Measurements from ENCODE around the gene IL17RE. TPM values are rescaled to one million over a fixed set of nuclear protein-coding genes. Genes with fewer than 3 reads are reported as not detected.

Gene IL17RE
- total RNA-seq, 1 experiment from 2014 or later = 77.3 TPM

DNA sequence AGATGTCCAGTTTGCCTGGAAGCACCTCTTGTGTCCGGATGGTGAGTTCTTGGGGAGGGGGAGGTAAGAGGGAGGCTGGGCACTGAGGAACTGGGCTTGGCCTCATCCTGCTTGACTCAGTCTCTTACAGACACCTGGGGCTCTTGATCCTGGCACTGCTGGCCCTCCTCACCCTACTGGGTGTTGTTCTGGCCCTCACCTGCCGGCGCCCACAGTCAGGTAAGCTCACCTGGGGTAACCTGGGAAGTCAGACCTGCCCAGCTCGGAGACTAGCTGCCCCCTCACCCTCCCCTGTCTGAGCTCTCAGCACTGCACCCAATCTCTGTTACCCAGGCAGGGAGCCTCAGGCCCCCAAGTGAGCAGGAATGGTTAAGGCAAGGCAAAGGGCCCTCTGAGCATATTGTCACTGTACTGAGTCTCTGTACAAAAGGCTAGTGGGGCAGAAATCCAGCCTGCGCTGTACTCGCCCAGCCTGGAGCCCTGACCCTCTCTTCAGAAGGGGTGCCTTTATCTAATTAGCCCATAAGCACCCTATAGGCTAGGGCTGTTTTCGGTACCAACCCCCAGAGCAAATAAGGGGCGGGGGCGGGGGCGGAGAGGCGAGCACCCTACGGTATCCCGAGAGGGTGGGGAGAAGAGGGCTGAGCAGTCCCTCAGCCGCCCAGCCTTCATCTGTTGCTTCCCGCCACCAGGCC lies 12.1 kb downstream of the IL17RE start:
- intact Hi-C loops (cut with micrococcal nuclease; ENCODE audit: unreplicated experiment) = loop anchor here (1.0 to 5.0 kb wide), 5 partner anchors 12 to 72 kb away; partner anchors contain the start of genes IL17RE, JAGN1 and RPUSD3
- TSS peak; percentile 35 for BruUV-seq (replicated peaks)
- H3K9me3 ChIP-seq = no peaks in the 10 kb centered on the region
- Mint-ChIP-seq H3K36me3 (ENCODE audit: insufficient read depth, unreplicated experiment) (peaks cover 40% of the 10 kb centered on the region), H3K4me1 (ENCODE audit: low read depth, unreplicated experiment) (no peaks in the 10 kb centered on the region), H3K27me3 (ENCODE audit: insufficient read depth, unreplicated experiment) (no peaks in the 10 kb centered on the region), H3K27ac (ENCODE audit: unreplicated experiment) (peak overlapping the region; percentile 76), H3K4me3 (ENCODE audit: unreplicated experiment) (peak overlapping the region; percentile 89), H3K9me3 (ENCODE audit: unreplicated experiment) (no peaks in the 10 kb centered on the region)
- peak overlapping the region; percentile 73 for H3K4me3 ChIP-seq (ENCODE audit: low read depth, low read length)
- no peaks in the 10 kb centered on the region for H3K27me3 ChIP-seq (replicated peaks; ENCODE audit: control insufficient read depth, insufficient read depth, low read length)
- H3K4me1 ChIP-seq = peaks cover 21% of the 10 kb centered on the region
- CTCF ChIA-PET = interaction anchor here (0.7 to 5.0 kb wide), 7 partner anchors 11 to 74 kb away, joined by 3 to 63 read pairs (median 4); partner anchors contain the start of gene CRELD1
- DNase-seq = peak; percentile 53 to 76
- peaks cover 3% of the 10 kb centered on the region; the same call in 1 of the 2 replicates for H3K36me3 ChIP-seq (ENCODE audit: control insufficient read depth, insufficient read depth, low read length)
- POLR2A ChIA-PET = interaction anchor here (0.5 to 3.9 kb wide), 4 partner anchors 12 to 494 kb away, joined by 4 to 31 read pairs (median 22); partner anchors contain the start of genes CRELD1 and IL17RE
- peak in 1 of 2 experiments; percentile 3 for TF ChIP-seq CTCF (IDR thresholded peaks at IDR 0.05; ENCODE audit: insufficient read depth in 1 of 2, low read depth in 1 of 2, low read length in 1 of 2, severe bottlenecking in 1 of 2, unreplicated experiment in 1 of 2)

DNA sequence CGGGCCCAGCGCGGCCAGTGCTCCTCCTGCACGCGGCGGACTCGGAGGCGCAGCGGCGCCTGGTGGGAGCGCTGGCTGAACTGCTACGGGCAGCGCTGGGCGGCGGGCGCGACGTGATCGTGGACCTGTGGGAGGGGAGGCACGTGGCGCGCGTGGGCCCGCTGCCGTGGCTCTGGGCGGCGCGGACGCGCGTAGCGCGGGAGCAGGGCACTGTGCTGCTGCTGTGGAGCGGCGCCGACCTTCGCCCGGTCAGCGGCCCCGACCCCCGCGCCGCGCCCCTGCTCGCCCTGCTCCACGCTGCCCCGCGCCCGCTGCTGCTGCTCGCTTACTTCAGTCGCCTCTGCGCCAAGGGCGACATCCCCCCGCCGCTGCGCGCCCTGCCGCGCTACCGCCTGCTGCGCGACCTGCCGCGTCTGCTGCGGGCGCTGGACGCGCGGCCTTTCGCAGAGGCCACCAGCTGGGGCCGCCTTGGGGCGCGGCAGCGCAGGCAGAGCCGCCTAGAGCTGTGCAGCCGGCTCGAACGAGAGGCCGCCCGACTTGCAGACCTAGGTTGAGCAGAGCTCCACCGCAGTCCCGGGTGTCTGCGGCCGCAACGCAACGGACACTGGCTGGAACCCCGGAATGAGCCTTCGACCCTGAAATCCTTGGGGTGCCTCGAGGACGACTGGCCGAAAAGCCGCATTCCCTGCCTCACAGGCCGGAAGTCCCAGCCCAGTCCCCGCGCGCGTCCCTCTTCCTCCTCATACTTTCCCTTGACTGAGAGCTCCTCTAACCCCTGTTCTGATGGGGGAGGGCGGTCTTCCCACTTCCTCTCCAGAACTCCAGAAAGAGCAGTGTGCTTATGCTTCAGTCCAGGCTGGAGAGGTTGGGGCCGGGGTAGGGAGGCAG lies 12.8 kb downstream of the IL17RE start:
- peak; percentile 67 to 84 for DNase-seq
- no peaks in the 10 kb centered on the region for H3K27me3 ChIP-seq (replicated peaks; ENCODE audit: control insufficient read depth, insufficient read depth, low read length)
- peak overlapping the region; percentile 73 for H3K4me3 ChIP-seq (ENCODE audit: low read depth, low read length)
- POLR2A ChIA-PET = interaction anchor here (0.7 to 3.9 kb wide), 7 partner anchors 13 to 31 kb away, joined by 3 to 31 read pairs (median 6); partner anchors contain the start of genes CRELD1 and IL17RE
- intact Hi-C loops (cut with micrococcal nuclease; ENCODE audit: unreplicated experiment) = loop anchor here (1.0 to 5.0 kb wide), 7 partner anchors 13 to 73 kb away; partner anchors contain the start of genes IL17RE, JAGN1 and RPUSD3
- Mint-ChIP-seq H3K27me3 (ENCODE audit: insufficient read depth, unreplicated experiment) (no peaks in the 10 kb centered on the region), H3K27ac (ENCODE audit: unreplicated experiment) (peak overlapping the region; percentile 76), H3K4me3 (ENCODE audit: unreplicated experiment) (peak overlapping the region; percentile 89), H3K9me3 (ENCODE audit: unreplicated experiment) (no peaks in the 10 kb centered on the region), H3K36me3 (ENCODE audit: insufficient read depth, unreplicated experiment) (peaks cover 33% of the 10 kb centered on the region), H3K4me1 (ENCODE audit: low read depth, unreplicated experiment) (no peaks in the 10 kb centered on the region)
- no TSS peak for BruUV-seq (replicated peaks)
- H3K36me3 ChIP-seq (ENCODE audit: control insufficient read depth, insufficient read depth, low read length) = peaks cover 3% of the 10 kb centered on the region; the same call in 1 of the 2 replicates
- CTCF ChIA-PET = interaction anchor here (0.7 to 5.0 kb wide), 10 partner anchors 12 to 74 kb away, joined by 3 to 63 read pairs (median 4); partner anchors contain the start of genes CRELD1 and IL17RE
- peaks cover 21% of the 10 kb centered on the region for H3K4me1 ChIP-seq
- TF ChIP-seq CTCF (IDR thresholded peaks at IDR 0.05; ENCODE audit: insufficient read depth in 1 of 2, low read depth in 1 of 2, low read length in 1 of 2, severe bottlenecking in 1 of 2, unreplicated experiment in 1 of 2) = peak; percentile 9 to 40
- no peaks in the 10 kb centered on the region for H3K9me3 ChIP-seq
